PC-9 (cell line): ENCODE results near the gene TRAM2. TPM values are rescaled to one million over a fixed set of nuclear protein-coding genes. Genes with fewer than 3 reads are reported as not detected.

Experiments
- BruUV-seq: library from RNA; stranded (reverse); fragments of 400-500 nt; replicated peaks from 2 replicates; lab custom pipeline; 2021; lab: Mats Ljungman, UMichigan
- CTCF ChIA-PET: fragments of 300-600 bp; sonication (Branson Sonifier 250); formaldehyde crosslinking; loops from one replicate; lab custom pipeline; 2022; ENCODE audit warnings: antibody characterized with exemption; lab: Charles Lee
- POLR2A ChIA-PET: fragments of 300-600 bp; sonication (Branson Sonifier 250); formaldehyde crosslinking; loops from one replicate; lab custom pipeline; 2022; ENCODE audit warnings: antibody characterized with exemption; ENCODE audit not compliant: unreplicated experiment; lab: Charles Lee
- DNase-seq, 2 experiments: peaks; one replicate each; pipeline versions ENCODE4 v3.0.0 to v3.0.0-alpha.2; 2015 to 2022; ENCODE audit warnings: mixed read lengths in 1 of 2
- H2AFZ ChIP-seq: fragments of 200-600 bp; sonication (generic); 2 replicates; pipeline ENCODE4 v1.8.1; 2017; ENCODE audit warnings: antibody characterized with exemption
- H3F3A ChIP-seq: fragments of 200-600 bp; sonication (generic); 2 replicates; pipeline ENCODE4 v1.8.1; 2017; ENCODE audit warnings: antibody characterized with exemption, mild to moderate bottlenecking, low read depth; ENCODE audit not compliant: insufficient read depth
- H3K27ac ChIP-seq: fragments of 200-600 bp; sonication (generic); 2 replicates; pipeline ENCODE4 v1.6.1; 2016; ENCODE audit warnings: mixed run types
- H3K27me3 ChIP-seq: fragments of 200-600 bp; sonication (generic); 2 replicates; pipeline ENCODE4 v1.6.1; 2016; ENCODE audit warnings: low read depth, mixed run types; ENCODE audit not compliant: insufficient read depth
- H3K36me3 ChIP-seq: fragments of 200-600 bp; sonication (generic); 2 replicates; pipeline ENCODE4 v1.6.1; 2016; ENCODE audit warnings: low read depth, mixed run types
- H3K4me1 ChIP-seq: fragments of 200-600 bp; sonication (generic); replicated peaks from 2 replicates; pipeline ENCODE4 v1.6.1; 2016; ENCODE audit warnings: mixed run types; ENCODE audit not compliant: insufficient read depth
- H3K4me2 ChIP-seq: fragments of 200-600 bp; sonication (generic); 2 replicates; pipeline ENCODE4 v1.6.1; 2017; ENCODE audit warnings: mixed run types
- H3K4me3 ChIP-seq: fragments of 200-600 bp; sonication (generic); 2 replicates; pipeline ENCODE4 v1.6.1; 2016; ENCODE audit warnings: mixed run types
- H3K79me2 ChIP-seq: fragments of 200-600 bp; sonication (generic); 2 replicates; pipeline ENCODE4 v1.6.1; 2017; ENCODE audit warnings: low read depth, mixed run types
- H3K9me2 ChIP-seq: fragments of 200-600 bp; sonication (generic); 2 replicates; pipeline ENCODE4 v1.8.1; 2017; ENCODE audit warnings: mild to moderate bottlenecking; ENCODE audit not compliant: insufficient read depth
- H3K9me3 ChIP-seq: fragments of 200-600 bp; sonication (generic); 2 replicates; pipeline ENCODE4 v1.8.1; 2016; ENCODE audit warnings: low read depth; ENCODE audit not compliant: insufficient read depth
- H4K20me1 ChIP-seq: fragments of 200-600 bp; sonication (generic); 2 replicates; pipeline ENCODE4 v1.8.1; 2017; ENCODE audit not compliant: insufficient read depth
- EZH2 ChIP-seq: fragments of 200-600 bp; sonication (generic); IDR thresholded peaks from 2 replicates; pipeline ENCODE4 v1.8.0; 2017; ENCODE audit warnings: antibody characterized with exemption, low read depth
- intact Hi-C: fragments of 100-400 bp; cut with micrococcal nuclease; formaldehyde crosslinking; loops from one replicate; pipeline ENCODE4 v1.10.0; 2022; ENCODE audit not compliant: unreplicated experiment
- total RNA-seq: library from RNA; stranded (reverse); gene quantifications from 2 replicates; pipeline ENCODE4 v1.2.3, GENCODE V29; 2021
- TF ChIP-seq, protein P1 (sequence below): fragments of 200-600 bp; sonication (generic); conservative IDR thresholded peaks from 2 replicates; pipeline ENCODE4 v1.6.1; 2017; ENCODE audit warnings: mixed run types, antibody characterized with exemption, mild to moderate bottlenecking, moderate library complexity

The TRAM2 gene
- total RNA-seq, 1 experiment from 2014 or later: 40.9 TPM

GRCh38 chr6:52543729-52544601 lies 32.9 kb downstream of the TRAM2 start:
- POLR2A ChIA-PET: interaction anchor here (0.5 kb wide), 1 partner anchor 195 kb away, joined by 6 read pairs; no protein-coding TSS in a partner anchor
- peak in 1 of 2 experiments; percentile 21 for DNase-seq
- Histone ChIP-seq H3K36me3 (no peaks in the 10 kb centered on the region), H3K9me3 (no peaks in the 10 kb centered on the region), H3K79me2 (peaks cover 7% of the 10 kb centered on the region; the same call in 1 of the 2 replicates), H3K9me2 (no peaks in the 10 kb centered on the region), H3K4me2 (no peak overlapping the region), H3F3A (no peaks in the 10 kb centered on the region), H3K4me3 (no peak overlapping the region), H3K27me3 (no peaks in the 10 kb centered on the region), H3K4me1 (peaks cover 10% of the 10 kb centered on the region; the same call in 1 of the 2 replicates), H3K27ac (no peak overlapping the region), H2AFZ (no peak overlapping the region), H4K20me1 (no peaks in the 10 kb centered on the region)
- no TSS peak for BruUV-seq
- intact Hi-C loops: loop anchor here (1.0 kb wide), 1 partner anchor 40 kb away; no protein-coding TSS in a partner anchor
- CTCF ChIA-PET: interaction anchor here (0.5 kb wide), 1 partner anchor 521 kb away, joined by 3 read pairs; the partner anchor contains the start of gene FBXO9
- TF ChIP-seq, protein P1, sequence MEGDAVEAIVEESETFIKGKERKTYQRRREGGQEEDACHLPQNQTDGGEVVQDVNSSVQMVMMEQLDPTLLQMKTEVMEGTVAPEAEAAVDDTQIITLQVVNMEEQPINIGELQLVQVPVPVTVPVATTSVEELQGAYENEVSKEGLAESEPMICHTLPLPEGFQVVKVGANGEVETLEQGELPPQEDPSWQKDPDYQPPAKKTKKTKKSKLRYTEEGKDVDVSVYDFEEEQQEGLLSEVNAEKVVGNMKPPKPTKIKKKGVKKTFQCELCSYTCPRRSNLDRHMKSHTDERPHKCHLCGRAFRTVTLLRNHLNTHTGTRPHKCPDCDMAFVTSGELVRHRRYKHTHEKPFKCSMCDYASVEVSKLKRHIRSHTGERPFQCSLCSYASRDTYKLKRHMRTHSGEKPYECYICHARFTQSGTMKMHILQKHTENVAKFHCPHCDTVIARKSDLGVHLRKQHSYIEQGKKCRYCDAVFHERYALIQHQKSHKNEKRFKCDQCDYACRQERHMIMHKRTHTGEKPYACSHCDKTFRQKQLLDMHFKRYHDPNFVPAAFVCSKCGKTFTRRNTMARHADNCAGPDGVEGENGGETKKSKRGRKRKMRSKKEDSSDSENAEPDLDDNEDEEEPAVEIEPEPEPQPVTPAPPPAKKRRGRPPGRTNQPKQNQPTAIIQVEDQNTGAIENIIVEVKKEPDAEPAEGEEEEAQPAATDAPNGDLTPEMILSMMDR: no peak
- no peak for TF ChIP-seq EZH2

- Histone ChIP-seq H3F3A (no peaks in the 10 kb centered on the region), H3K27ac (no peak overlapping the region), H3K9me2 (no peaks in the 10 kb centered on the region), H3K4me3 (no peak overlapping the region), H3K9me3 (no peaks in the 10 kb centered on the region), H3K79me2 (peaks cover 7% of the 10 kb centered on the region; the same call in 1 of the 2 replicates), H3K4me1 (peaks cover 10% of the 10 kb centered on the region; the same call in 1 of the 2 replicates), H3K27me3 (no peaks in the 10 kb centered on the region), H2AFZ (no peak overlapping the region), H3K4me2 (no peak overlapping the region), H4K20me1 (no peaks in the 10 kb centered on the region), H3K36me3 (no peaks in the 10 kb centered on the region)
- POLR2A ChIA-PET: interaction anchor here (0.5 kb wide), 1 partner anchor 196 kb away, joined by 6 read pairs; no protein-coding TSS in a partner anchor
- intact Hi-C loops: loop anchor here (1.0 kb wide), 1 partner anchor 39 kb away; no protein-coding TSS in a partner anchor
- BruUV-seq: no TSS peak
- CTCF ChIA-PET: no interaction called here
- TF ChIP-seq, protein P1: no peak
- no peak for TF ChIP-seq EZH2
- no peak for DNase-seq
Observed at GRCh38 chr6:52543262-52543661, 33.6 kb downstream of the TRAM2 start.

- H3K9me2 ChIP-seq: no peaks in the 10 kb centered on the region
- no peaks in the 10 kb centered on the region for H4K20me1 ChIP-seq
- H3K27me3 ChIP-seq: no peaks in the 10 kb centered on the region
- no TSS peak for BruUV-seq
- DNase-seq: no peak
- H3K4me1 ChIP-seq: peaks cover 10% of the 10 kb centered on the region; the same call in 1 of the 2 replicates
- no peak for TF ChIP-seq EZH2
- TF ChIP-seq, protein P1: no peak
- intact Hi-C loops: no loop called here
- no peaks in the 10 kb centered on the region for H3K79me2 ChIP-seq
- H3F3A ChIP-seq: no peaks in the 10 kb centered on the region; the same call in 1 of the 2 replicates
- H3K4me2 ChIP-seq: no peak overlapping the region
- H3K4me3 ChIP-seq: no peak overlapping the region
- ChIA-PET CTCF (no interaction called here), POLR2A (interaction anchor here (0.7 kb wide), 1 partner anchor 26 kb away, joined by 7 read pairs; no protein-coding TSS in a partner anchor)
- no peaks in the 10 kb centered on the region for H3K9me3 ChIP-seq
- H3K27ac ChIP-seq: no peak overlapping the region
- no peaks in the 10 kb centered on the region for H3K36me3 ChIP-seq
- no peak overlapping the region for H2AFZ ChIP-seq
Observed at GRCh38 chr6:52541135-52541534, 35.7 kb downstream of the TRAM2 start.
